Measurements from ENCODE around the gene MCOLN1. TPM values are rescaled to one million over a fixed set of nuclear protein-coding genes. Genes with fewer than 3 reads are reported as not detected.
A peak's percentile ranks its signal among the peaks of the same experiment; 100 is the strongest.

Gene MCOLN1
- total and polyA plus RNA-seq, 12 donors, result 10.4 to 34.9 (median 15.1) TPM

- no peak for ATAC-seq
- intact Hi-C loops (cut with DNase I), result loop anchor here in 1 of 10 donors (10.0 kb wide), 1 partner anchor 134 kb away; no protein-coding TSS in a partner anchor
- DNase-seq, result no peak
- Histone ChIP-seq H3K36me3 (peaks cover 0 to 84% (median 6%) of the 10 kb centered on the region in 9 donors), H3K27ac (no peak overlapping the region), H3K9me3 (no peaks in the 10 kb centered on the region), H3K4me1 (peaks cover 0 to 23% (median 6%) of the 10 kb centered on the region in 9 donors), H3K4me3 (no peak overlapping the region), H3K27me3 (no peaks in the 10 kb centered on the region)
- 82 to 91% methylated on average over 15 of the region's 15 CpGs for WGBS, 2 donors
- TF ChIP-seq, protein P1, sequence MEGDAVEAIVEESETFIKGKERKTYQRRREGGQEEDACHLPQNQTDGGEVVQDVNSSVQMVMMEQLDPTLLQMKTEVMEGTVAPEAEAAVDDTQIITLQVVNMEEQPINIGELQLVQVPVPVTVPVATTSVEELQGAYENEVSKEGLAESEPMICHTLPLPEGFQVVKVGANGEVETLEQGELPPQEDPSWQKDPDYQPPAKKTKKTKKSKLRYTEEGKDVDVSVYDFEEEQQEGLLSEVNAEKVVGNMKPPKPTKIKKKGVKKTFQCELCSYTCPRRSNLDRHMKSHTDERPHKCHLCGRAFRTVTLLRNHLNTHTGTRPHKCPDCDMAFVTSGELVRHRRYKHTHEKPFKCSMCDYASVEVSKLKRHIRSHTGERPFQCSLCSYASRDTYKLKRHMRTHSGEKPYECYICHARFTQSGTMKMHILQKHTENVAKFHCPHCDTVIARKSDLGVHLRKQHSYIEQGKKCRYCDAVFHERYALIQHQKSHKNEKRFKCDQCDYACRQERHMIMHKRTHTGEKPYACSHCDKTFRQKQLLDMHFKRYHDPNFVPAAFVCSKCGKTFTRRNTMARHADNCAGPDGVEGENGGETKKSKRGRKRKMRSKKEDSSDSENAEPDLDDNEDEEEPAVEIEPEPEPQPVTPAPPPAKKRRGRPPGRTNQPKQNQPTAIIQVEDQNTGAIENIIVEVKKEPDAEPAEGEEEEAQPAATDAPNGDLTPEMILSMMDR (IDR thresholded peaks at IDR 0.05), result no peak
Observed at GRCh38 chr19:7529246-7529600, 6.8 kb downstream of the MCOLN1 start.

GRCh38 chr19:7529610-7530490 is 7.4 kb downstream of the MCOLN1 start:
- no peak overlapping the region for H3K4me3 ChIP-seq
- ATAC-seq (no peak), DNase-seq (no peak)
- H3K27me3 ChIP-seq, result no peaks in the 10 kb centered on the region
- no peaks in the 10 kb centered on the region for H3K9me3 ChIP-seq
- peaks cover 0 to 77% (median 6%) of the 10 kb centered on the region in 9 donors for H3K36me3 ChIP-seq
- WGBS, 2 donors, result 96 to 98% methylated on average over 33 of the region's 33 CpGs
- peaks cover 0 to 23% (median 5%) of the 10 kb centered on the region in 9 donors for H3K4me1 ChIP-seq
- intact Hi-C loops (cut with DNase I), result loop anchor here in 4 of 10 donors (5.0 to 10.0 kb wide), 3 partner anchors 133 to 175 kb away; no protein-coding TSS in a partner anchor
- H3K27ac ChIP-seq, result no peak overlapping the region
- TF ChIP-seq, protein P1 (IDR thresholded peaks at IDR 0.05), result no peak

DNA sequence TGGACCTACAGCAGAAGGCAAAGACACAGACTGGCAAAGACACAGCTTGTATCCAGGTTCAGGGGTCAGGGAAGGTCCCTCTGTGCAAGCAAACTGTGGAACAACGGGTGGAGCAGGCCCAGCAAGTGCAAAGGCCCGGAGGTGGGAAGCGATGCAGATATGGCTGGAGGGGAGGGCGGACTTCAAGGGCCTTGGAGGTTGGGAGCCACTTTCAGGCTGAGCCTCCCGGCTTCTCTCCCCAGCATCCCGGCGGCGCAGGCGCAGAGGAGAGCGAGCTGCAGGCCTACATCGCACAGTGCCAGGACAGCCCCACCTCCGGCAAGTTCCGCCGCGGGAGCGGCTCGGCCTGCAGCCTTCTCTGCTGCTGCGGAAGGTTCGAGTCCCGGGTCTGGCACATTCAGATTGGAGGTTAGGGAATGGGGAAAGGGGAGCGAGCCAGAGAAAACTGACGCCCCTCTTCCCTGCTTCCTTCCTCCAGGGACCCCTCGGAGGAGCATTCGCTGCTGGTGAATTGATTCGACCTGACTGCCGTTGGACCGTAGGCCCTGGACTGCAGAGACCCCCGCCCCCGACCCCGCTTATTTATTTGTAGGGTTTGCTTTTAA is 11.0 kb downstream of the MCOLN1 start:
- H3K4me3 ChIP-seq, result peak overlapping the region; percentile 74 to 98 (median 90)
- intact Hi-C loops (cut with DNase I), result loop anchor here in 3 of 10 donors (5.0 to 10.0 kb wide), 3 partner anchors 136 to 179 kb away; no protein-coding TSS in a partner anchor
- no peaks in the 10 kb centered on the region for H3K27me3 ChIP-seq
- ATAC-seq (peak in 7 of 8 donors; percentile 22 to 48 (median 39)), DNase-seq (peak; percentile 79 to 83)
- H3K36me3 ChIP-seq, result peaks cover 0 to 61% (median 8%) of the 10 kb centered on the region in 9 donors
- TF ChIP-seq, protein P1 (IDR thresholded peaks at IDR 0.05), result no peak
- 18 to 22% methylated on average over 30 of the region's 30 CpGs for WGBS, 2 donors
- H3K4me1 ChIP-seq, result peaks cover 0 to 20% (median 14%) of the 10 kb centered on the region in 9 donors
- H3K9me3 ChIP-seq, result no peaks in the 10 kb centered on the region
- H3K27ac ChIP-seq, result peak overlapping the region; percentile 67 to 95 (median 91)

DNA sequence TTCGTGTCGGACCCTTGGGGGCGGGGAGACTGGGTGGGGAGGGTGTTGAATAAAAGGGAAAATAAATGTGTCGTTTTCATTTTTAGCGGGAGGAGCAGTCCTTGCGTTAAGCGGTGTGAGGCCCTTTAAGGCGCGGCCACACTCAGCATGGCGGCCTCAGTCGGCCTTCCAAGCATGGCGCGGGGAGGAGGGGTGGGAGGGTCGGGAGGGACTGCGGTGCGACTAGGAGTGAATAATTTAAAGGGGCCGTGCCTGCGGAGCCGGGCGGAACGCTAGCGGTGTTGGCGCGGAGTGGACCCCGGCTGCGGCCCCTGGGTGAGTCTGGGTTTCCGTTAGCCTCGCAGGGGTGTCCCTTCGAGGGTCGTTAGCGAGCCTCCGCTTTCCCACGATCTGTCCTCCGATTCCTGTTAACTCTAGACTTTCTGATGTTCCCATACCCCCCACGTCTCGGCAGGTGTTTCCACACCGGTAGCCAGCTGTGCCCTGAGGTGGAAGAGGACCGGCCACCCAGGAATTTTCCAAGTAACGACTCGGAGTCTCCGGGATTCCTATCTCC is 11.6 kb downstream of the MCOLN1 start:
- peaks cover 0 to 20% (median 14%) of the 10 kb centered on the region in 9 donors for H3K4me1 ChIP-seq
- no peaks in the 10 kb centered on the region for H3K9me3 ChIP-seq
- H3K36me3 ChIP-seq, result peaks cover 0 to 61% (median 12%) of the 10 kb centered on the region in 9 donors
- peak; percentile 89 to 91 for DNase-seq
- TF ChIP-seq, protein P1 (IDR thresholded peaks at IDR 0.05), result no peak
- intact Hi-C loops (cut with DNase I), result loop anchor here in 3 of 10 donors (5.0 to 10.0 kb wide), 3 partner anchors 137 to 179 kb away; no protein-coding TSS in a partner anchor
- H3K27me3 ChIP-seq, result no peaks in the 10 kb centered on the region
- peak overlapping the region; percentile 74 to 98 (median 90) for H3K4me3 ChIP-seq
- 1% methylated on average over 41 of the region's 41 CpGs for WGBS, 2 donors
- peak; percentile 74 to 91 (median 84) for ATAC-seq
- peak overlapping the region; percentile 67 to 95 (median 91) for H3K27ac ChIP-seq

Measured in heart right ventricle (tissue), 16 donors.